HepG2 (cell line): ENCODE measurements around the gene IRF3. TPM values are rescaled to one million over a fixed set of nuclear protein-coding genes. Genes with fewer than 3 reads are reported as not detected.

Source experiments
- ELF3 ChIP-seq: IDR thresholded peaks from 2 replicates; pipeline ENCODE4 v1.6.1; 2016; ENCODE audit warnings: missing genetic modification reagents, missing compliant biosample characterization
- ETS1 ChIP-seq: sonication (generic); formaldehyde crosslinking; IDR thresholded peaks from 2 replicates; pipeline ENCODE4 v1.4.0; 2020; ENCODE audit warnings: missing genetic modification reagents
- ETV6 ChIP-seq: sonication (generic); formaldehyde crosslinking; conservative IDR thresholded peaks from 2 replicates; pipeline ENCODE4 v1.4.0; 2020; ENCODE audit warnings: missing genetic modification reagents
- FOXO4 ChIP-seq: sonication (generic); formaldehyde crosslinking; conservative IDR thresholded peaks from 2 replicates; pipeline ENCODE4 v1.8.1; 2023; ENCODE audit warnings: missing genetic modification reagents
- KAT8 ChIP-seq: IDR thresholded peaks from 2 replicates; pipeline ENCODE4 v1.6.1; 2016; ENCODE audit warnings: missing genetic modification reagents, missing compliant biosample characterization
- MAZ ChIP-seq, 2 experiments: sonication (generic) in 1 of 2; formaldehyde crosslinking in 1 of 2; IDR thresholded peaks; 2 replicates each; pipeline versions ENCODE4 v1.5.0 to v1.6.1; 2012 to 2020; ENCODE audit warnings: low read depth in 2 of 2, mild to moderate bottlenecking in 2 of 2, borderline replicate concordance in 1 of 2, improper control_type of control experiment in 1 of 2, low read length in 1 of 2, missing genetic modification reagents in 1 of 2, moderate library complexity in 1 of 2
- MTERF4 ChIP-seq: sonication (generic); formaldehyde crosslinking; IDR thresholded peaks from 2 replicates; pipeline ENCODE4 v1.8.0; 2023; ENCODE audit warnings: mild to moderate bottlenecking, missing genetic modification reagents
- NFRKB ChIP-seq: fragments of 450-650 bp; IDR thresholded peaks from 2 replicates; pipeline ENCODE4 v1.6.1; 2017
- SOX13 ChIP-seq, 3 experiments: fragments of 450-650 bp in 1 of 3; sonication (generic) in 1 of 3; formaldehyde crosslinking in 1 of 3; IDR thresholded peaks in 2 of 3; conservative IDR thresholded peaks in 1 of 3; 2 replicates each; pipeline versions ENCODE4 v1.5.0 to v1.6.1; 2016 to 2020; ENCODE audit warnings: antibody characterized with exemption in 1 of 3, mild to moderate bottlenecking in 1 of 3, missing compliant biosample characterization in 1 of 3, missing genetic modification reagents in 1 of 3, moderate library complexity in 1 of 3
- SRSF1 ChIP-seq: fragments of 200-400 bp; formaldehyde crosslinking; optimal IDR thresholded peaks from 2 replicates; pipeline ENCODE3; 2017; ENCODE audit warnings: mild to moderate bottlenecking, low read depth, low read length, moderate library complexity
- SUZ12 ChIP-seq: fragments of 150-350 bp; IDR thresholded peaks from 2 replicates; pipeline ENCODE4 v1.6.1; 2014; ENCODE audit warnings: low read depth, low read length
- ZFP41 ChIP-seq: sonication (generic); formaldehyde crosslinking; IDR thresholded peaks from 2 replicates; pipeline ENCODE4 v1.4.0; 2020; ENCODE audit warnings: mild to moderate bottlenecking, missing genetic modification reagents, borderline replicate concordance
- ZNF282 ChIP-seq: fragments of 450-650 bp; IDR thresholded peaks from 2 replicates; pipeline ENCODE4 v1.6.1; 2018; ENCODE audit not compliant: partially characterized antibody
- ZNF484 ChIP-seq: sonication (generic); formaldehyde crosslinking; IDR thresholded peaks from 2 replicates; pipeline ENCODE4 v1.5.1; 2020; ENCODE audit warnings: mild to moderate bottlenecking, low read depth, missing genetic modification reagents, borderline replicate concordance
- ZNF496 ChIP-seq: sonication (generic); formaldehyde crosslinking; IDR thresholded peaks from 2 replicates; pipeline ENCODE4 v1.8.1; 2023; ENCODE audit warnings: mild to moderate bottlenecking, moderate library complexity, missing genetic modification reagents; ENCODE audit not compliant: insufficient replicate concordance
- ZNF574 ChIP-seq: sonication (generic); formaldehyde crosslinking; IDR thresholded peaks from 2 replicates; pipeline ENCODE4 v1.4.0; 2020; ENCODE audit warnings: missing genetic modification reagents
- ZNF576 ChIP-seq: sonication (generic); formaldehyde crosslinking; IDR thresholded peaks from 2 replicates; pipeline ENCODE4 v1.4.0; 2020; ENCODE audit warnings: mild to moderate bottlenecking, missing genetic modification reagents
- ZNF775 ChIP-seq: sonication (generic); formaldehyde crosslinking; IDR thresholded peaks from 2 replicates; pipeline ENCODE4 v1.4.0; 2020; ENCODE audit warnings: missing genetic modification reagents, mild to moderate bottlenecking, moderate library complexity, borderline replicate concordance
- ZNF800 ChIP-seq: sonication (generic); formaldehyde crosslinking; IDR thresholded peaks from 2 replicates; pipeline ENCODE4 v1.4.0; 2020; ENCODE audit warnings: missing genetic modification reagents
- polyA plus RNA-seq, 8 experiments: library from polyadenylated mRNA; depleted of rRNA in 3 of 8; stranded (reverse) in 7 of 8; unstranded in 1 of 8; fragments of >200 nt; fragmentation: Illumina TruSeq in 4 of 8; extraction: Trizol in 4 of 8; gene quantifications; 2 replicates each; pipeline versions ENCODE4 v1.2.1 to v1.2.3, GENCODE V29; 2011 to 2016; ENCODE audit warnings: low read depth in 4 of 8, missing spikeins in 1 of 8, mixed read lengths in 1 of 8; ENCODE audit not compliant: insufficient read depth in 1 of 8
- total RNA-seq, 5 experiments: library from RNA; depleted of rRNA; stranded (reverse); fragments of >200 nt; fragmentation: Illumina TruSeq; extraction: Trizol; gene quantifications; 2 replicates each; pipeline ENCODE4 v1.2.3, GENCODE V29; 2016; ENCODE audit warnings: low read depth in 1 of 5

Gene IRF3
- total and polyA plus RNA-seq, 2 of the 13 experiments (the other 11 are each of a cell fraction or from before 2014, with no cell fraction given) = 61.9 to 65.5 TPM

- no peak for TF ChIP-seq ZNF484
- peak; percentile 54 for TF ChIP-seq SUZ12
- TF ChIP-seq ZNF800 (CRISPR knock-in tag) = no peak; the same call in 1 of the 2 replicates
- TF ChIP-seq SRSF1 = peak; percentile 54
- TF ChIP-seq ZFP41 (CRISPR knock-in tag) = no peak
- no peak for TF ChIP-seq ZNF775 (CRISPR knock-in tag)
- TF ChIP-seq ETS1 (CRISPR knock-in tag) = no peak
- peak; percentile 67 for TF ChIP-seq KAT8 (CRISPR knock-in tag)
- no peak for TF ChIP-seq SOX13 (IDR thresholded peaks at IDR 0.05)
- no peak for TF ChIP-seq SOX13 (CRISPR knock-in tag; conservative IDR thresholded peaks at IDR 0.05 in 1 of 2, IDR thresholded peaks at IDR 0.05 in 1 of 2)
- no peak for TF ChIP-seq ZNF576 (CRISPR knock-in tag)
- TF ChIP-seq MTERF4 (CRISPR knock-in tag) = no peak
- TF ChIP-seq FOXO4 (CRISPR knock-in tag) = no peak
- no peak for TF ChIP-seq ZNF282
- TF ChIP-seq ETV6 (CRISPR knock-in tag) = no peak
- no peak for TF ChIP-seq ELF3 (CRISPR knock-in tag)
- TF ChIP-seq ZNF496 = no peak
- TF ChIP-seq MAZ (IDR thresholded peaks at IDR 0.05; ENCODE audit: borderline replicate concordance, low read depth, low read length) = no peak
- TF ChIP-seq MAZ (CRISPR knock-in tag; IDR thresholded peaks at IDR 0.05; ENCODE audit: low read depth) = no peak; the same call in 1 of the 2 replicates
- TF ChIP-seq ZNF574 (CRISPR knock-in tag) = peak; percentile 67
- TF ChIP-seq NFRKB = no peak
Measured at GRCh38 chr19:49665351-49666119, at the start of gene IRF3, which contains the start of gene BCL2L12 (continued).
